ENCODE results near the gene NPEPL1.

DNA sequence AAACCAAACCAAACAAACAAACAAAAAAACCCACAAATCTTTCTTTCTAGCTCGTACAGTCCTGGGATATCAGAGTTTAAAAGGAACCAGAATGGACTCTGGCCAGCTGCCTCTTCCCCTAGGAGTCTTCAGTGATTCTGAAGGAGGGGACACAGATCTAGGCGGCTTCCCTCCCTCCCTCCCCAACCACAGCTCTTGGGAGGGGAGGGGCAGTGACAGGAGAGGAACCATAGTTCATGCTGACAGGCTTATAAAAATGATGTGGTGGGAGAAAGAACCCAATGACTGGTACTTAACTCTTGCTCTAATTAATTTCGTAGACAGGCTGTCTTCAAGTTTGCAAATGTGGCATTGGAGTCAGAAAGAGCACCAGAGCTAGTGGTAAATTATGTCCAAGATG, 56.0 kb downstream of the NPEPL1 start:
- TF ChIP-seq, protein P1, sequence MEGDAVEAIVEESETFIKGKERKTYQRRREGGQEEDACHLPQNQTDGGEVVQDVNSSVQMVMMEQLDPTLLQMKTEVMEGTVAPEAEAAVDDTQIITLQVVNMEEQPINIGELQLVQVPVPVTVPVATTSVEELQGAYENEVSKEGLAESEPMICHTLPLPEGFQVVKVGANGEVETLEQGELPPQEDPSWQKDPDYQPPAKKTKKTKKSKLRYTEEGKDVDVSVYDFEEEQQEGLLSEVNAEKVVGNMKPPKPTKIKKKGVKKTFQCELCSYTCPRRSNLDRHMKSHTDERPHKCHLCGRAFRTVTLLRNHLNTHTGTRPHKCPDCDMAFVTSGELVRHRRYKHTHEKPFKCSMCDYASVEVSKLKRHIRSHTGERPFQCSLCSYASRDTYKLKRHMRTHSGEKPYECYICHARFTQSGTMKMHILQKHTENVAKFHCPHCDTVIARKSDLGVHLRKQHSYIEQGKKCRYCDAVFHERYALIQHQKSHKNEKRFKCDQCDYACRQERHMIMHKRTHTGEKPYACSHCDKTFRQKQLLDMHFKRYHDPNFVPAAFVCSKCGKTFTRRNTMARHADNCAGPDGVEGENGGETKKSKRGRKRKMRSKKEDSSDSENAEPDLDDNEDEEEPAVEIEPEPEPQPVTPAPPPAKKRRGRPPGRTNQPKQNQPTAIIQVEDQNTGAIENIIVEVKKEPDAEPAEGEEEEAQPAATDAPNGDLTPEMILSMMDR (IDR thresholded peaks at IDR 0.05; ENCODE audit: low read length), result no peak
- TF ChIP-seq EZH2 (IDR thresholded peaks at IDR 0.05; ENCODE audit: borderline replicate concordance, low read length), result no peak

Data from OCI-LY1 (cell line).